IPS-18a (cell line): ENCODE measurements around the gene THAP7.
A peak's percentile ranks its signal among the peaks of the same experiment; 100 is the strongest.

Experiments used
- H3K27ac ChIP-seq: one replicate; pipeline ENCODE4 v1.5.1; 2013; ENCODE audit warnings: low read length
- H3K27me3 ChIP-seq: one replicate; pipeline ENCODE4 v1.6.1; 2013; ENCODE audit warnings: mild to moderate bottlenecking, low read length; ENCODE audit not compliant: control insufficient read depth, insufficient read depth
- H3K36me3 ChIP-seq: one replicate; pipeline ENCODE4 v1.6.1; 2013; ENCODE audit warnings: low read depth, low read length; ENCODE audit not compliant: control insufficient read depth
- H3K4me1 ChIP-seq: one replicate; pipeline ENCODE4 v1.6.1; 2013; ENCODE audit warnings: low read depth, low read length; ENCODE audit not compliant: control insufficient read depth
- H3K4me3 ChIP-seq: one replicate; pipeline ENCODE4 v1.5.1; 2013; ENCODE audit warnings: low read length
- H3K9ac ChIP-seq: one replicate; pipeline ENCODE4 v1.6.1; 2013; ENCODE audit warnings: mild to moderate bottlenecking, low read length, moderate library complexity
- H3K9me3 ChIP-seq: one replicate; pipeline ENCODE4 v1.6.1; 2013; ENCODE audit warnings: low read depth, low read length; ENCODE audit not compliant: control insufficient read depth

THAP7 gene

DNA sequence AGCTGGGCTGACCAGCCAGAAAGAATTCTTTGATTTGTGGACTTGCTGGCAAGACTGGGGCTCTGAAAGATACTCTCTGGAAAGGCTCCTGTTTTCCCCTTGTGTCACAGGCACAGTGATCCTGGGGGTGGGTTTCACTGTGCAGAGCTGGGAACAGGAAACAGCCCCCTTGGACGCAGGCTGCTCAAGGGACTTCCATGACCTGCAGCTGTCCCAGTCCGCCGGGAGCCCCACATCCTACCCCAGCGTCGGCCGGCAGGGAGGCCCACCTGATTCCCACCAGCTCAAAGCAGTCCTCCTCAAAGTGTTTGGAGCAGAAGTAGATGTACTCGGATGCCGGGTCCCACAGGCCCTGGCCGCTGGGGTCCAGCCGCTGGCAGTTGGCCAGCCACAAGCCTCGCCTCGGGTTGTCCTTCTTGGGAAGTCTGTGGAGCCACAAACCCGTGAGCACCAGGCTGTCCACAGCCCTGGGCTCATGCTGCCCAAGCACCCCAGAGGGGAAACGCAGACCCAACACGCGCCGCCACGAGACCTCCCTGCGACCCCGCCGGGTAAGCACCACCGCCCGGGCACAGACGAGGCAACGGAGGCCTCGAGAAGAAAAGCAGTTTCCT is 824 bp downstream of the THAP7 start:
- H3K27me3 ChIP-seq, result no peaks in the 10 kb centered on the region
- H3K36me3 ChIP-seq, result peaks cover 4% of the 10 kb centered on the region
- peak overlapping the region; percentile 86 for H3K4me3 ChIP-seq
- H3K9ac ChIP-seq, result peak overlapping the region; percentile 77
- H3K4me1 ChIP-seq, result peaks cover 11% of the 10 kb centered on the region
- H3K27ac ChIP-seq, result no peak overlapping the region
- H3K9me3 ChIP-seq, result no peaks in the 10 kb centered on the region

DNA sequence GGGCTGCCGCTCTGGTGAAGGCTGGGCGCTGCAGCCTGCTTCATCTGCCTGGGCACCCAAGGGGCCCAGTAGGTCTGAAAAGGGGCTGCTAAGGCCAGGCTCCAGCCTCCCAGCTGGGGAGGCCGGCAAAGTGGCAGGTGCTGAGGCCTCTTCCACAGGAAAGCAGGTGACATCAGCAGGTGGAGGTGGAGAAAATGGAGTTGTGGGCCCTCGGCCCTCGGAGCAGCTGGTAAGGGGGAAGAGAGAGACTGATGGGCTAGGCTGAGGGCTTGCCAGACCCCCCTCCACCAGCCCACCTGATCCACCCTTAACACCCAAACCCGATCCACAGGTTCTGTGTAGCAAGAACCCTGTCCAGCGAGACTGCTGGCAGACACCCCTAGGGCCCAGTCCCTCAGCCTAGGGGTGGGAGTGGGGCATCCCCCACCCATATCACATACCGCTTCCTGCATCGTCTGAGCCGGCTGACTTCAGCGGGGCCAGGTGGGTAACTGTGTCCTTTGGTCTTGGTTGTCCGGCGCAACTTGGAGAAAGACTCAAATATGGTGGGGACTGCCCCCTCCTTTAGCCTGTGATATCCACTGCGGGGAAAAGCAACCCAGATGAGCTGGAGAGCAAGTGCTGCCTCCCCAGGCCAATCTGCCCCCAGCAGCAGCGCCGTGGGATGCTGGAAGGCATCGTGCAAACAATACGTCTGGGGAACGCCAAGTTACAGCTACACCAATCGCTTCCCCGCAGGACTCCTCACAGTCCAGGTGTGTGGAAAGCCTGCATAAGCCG is 1.5 kb downstream of the THAP7 start:
- Histone ChIP-seq H3K4me1 (peaks cover 11% of the 10 kb centered on the region), H3K4me3 (peak overlapping the region; percentile 86), H3K9ac (peak overlapping the region; percentile 77), H3K27me3 (no peaks in the 10 kb centered on the region), H3K9me3 (no peaks in the 10 kb centered on the region), H3K36me3 (peaks cover 4% of the 10 kb centered on the region), H3K27ac (no peak overlapping the region)

DNA sequence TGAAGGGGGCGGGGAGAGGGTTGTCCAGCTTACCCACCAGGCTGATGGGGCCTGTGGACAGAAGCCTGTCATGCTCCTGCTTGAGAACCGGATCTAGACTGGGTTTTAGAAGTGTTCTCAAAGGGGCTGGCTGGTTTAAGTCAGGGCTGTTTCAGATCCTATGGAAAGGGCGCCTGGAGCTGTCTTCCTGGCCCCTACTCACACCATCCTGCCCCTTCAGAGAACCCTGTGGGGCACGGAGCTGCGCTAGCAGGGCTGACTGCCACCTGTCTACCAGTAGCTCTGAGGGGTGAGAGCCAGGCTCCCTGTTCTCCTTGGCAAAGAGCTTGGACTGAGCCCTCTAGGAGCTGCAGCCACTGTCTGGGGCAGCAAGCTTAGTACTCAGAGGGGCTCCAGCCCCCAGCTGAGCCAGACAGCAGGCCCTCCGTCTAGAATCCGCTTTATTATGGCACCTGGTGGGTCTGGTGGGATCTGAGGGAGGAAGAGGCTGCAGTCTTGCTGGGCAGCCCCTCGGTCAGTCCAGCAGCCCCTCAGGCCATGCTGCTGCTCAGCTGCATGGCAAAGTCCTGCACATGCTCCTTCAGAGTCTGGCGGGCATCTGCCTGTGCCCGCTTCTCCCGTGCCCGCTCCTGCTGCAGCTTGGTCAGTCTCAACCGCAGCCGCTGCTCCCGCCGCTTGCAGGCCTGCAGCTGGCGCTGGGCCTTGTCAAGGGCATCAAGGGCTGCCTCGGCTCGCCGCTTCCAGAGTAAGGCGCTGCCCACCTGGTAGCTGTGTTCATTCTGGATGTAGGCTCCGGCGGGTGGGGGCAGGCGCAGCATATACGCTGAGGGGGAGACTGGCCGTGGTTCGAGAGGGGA is 2.3 kb downstream of the THAP7 start:
- Histone ChIP-seq H3K27ac (no peak overlapping the region), H3K36me3 (peaks cover 4% of the 10 kb centered on the region), H3K4me3 (no peak overlapping the region), H3K9ac (no peak overlapping the region), H3K4me1 (peaks cover 11% of the 10 kb centered on the region), H3K27me3 (no peaks in the 10 kb centered on the region), H3K9me3 (no peaks in the 10 kb centered on the region)

DNA sequence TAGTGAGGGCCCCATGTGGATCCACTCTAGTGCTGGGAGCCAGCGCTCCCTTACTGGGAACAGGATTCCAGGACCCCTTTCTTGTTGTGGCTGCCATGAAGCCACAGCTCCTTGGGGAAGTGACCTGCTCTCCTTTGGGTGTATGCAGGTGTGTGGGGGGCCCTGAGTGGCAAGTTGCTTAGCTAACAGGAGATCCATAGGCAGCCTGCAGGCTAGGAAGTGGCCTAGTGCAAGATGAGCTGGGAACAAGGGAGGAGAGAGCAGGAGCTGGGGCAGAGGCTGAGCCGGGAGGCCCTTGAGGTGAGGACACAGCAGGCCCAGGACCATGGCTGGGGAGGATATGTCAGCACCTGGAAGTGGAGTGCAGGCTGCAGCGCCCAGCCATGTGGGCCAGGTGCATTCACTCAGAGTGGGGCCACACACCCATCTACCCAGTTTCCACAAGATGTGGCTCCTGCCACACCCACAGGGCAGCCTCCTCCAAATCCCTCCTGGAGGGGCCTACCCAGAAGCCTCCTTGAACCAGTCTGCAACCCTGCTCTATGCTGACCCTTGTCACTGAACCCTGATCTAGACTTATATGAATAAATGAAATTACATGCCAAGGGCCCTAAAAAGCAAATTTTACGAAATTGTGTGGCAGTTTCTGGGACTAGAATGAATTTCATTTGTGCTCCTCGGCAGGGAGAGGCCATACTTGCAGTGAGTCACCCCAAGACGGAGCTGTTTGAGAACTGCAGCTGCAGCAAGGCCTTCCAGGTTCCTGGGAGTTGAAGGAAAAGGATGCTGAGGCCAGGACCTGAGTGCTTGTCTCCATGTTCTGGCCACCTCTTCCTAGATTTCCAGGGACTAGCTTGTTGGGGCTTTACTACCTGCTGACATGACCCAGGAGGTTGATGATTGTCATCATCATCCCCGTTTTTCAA is 3.2 kb downstream of the THAP7 start:
- Histone ChIP-seq H3K36me3 (peaks cover 4% of the 10 kb centered on the region), H3K27me3 (no peaks in the 10 kb centered on the region), H3K4me3 (no peak overlapping the region), H3K27ac (no peak overlapping the region), H3K9ac (no peak overlapping the region), H3K4me1 (peaks cover 11% of the 10 kb centered on the region), H3K9me3 (no peaks in the 10 kb centered on the region)

DNA sequence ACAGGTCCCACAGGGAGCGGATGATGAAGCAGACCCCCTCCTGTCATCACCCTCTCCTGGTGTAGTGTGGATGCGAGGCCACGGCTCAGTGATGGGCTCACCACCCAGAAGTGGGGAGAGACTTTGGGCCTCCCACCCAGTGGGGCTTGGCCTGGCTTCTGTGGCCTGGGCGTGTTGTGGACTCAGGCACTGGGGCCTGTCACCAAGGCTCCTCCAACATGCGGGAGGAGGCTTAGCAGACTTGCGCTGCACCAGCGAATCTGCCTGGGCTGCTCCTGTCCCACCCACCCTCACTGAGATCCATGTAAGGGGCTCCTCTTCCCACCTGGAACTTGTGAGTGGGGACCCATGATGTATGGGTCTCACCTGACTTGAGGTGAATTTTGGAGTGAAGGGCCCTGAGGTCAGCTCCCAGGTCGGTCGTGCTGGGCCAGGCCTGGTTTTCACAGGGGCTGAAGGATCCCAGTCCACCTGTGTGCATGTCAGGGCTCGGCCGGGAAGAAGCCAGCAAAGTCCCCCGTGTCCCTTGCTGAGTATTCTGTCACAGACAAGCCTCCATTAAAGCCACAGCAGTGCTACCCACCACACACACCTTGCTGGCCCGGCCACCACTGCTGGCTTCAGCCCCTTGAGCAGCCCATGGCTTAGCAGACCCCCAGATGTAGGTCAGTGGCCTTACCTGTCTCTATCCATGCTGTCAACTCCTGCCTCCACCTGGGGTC is 4.2 kb downstream of the THAP7 start:
- Histone ChIP-seq H3K4me1 (peaks cover 7% of the 10 kb centered on the region), H3K4me3 (no peak overlapping the region), H3K27ac (no peak overlapping the region), H3K27me3 (no peaks in the 10 kb centered on the region), H3K36me3 (peaks cover 6% of the 10 kb centered on the region), H3K9ac (no peak overlapping the region), H3K9me3 (no peaks in the 10 kb centered on the region)

DNA sequence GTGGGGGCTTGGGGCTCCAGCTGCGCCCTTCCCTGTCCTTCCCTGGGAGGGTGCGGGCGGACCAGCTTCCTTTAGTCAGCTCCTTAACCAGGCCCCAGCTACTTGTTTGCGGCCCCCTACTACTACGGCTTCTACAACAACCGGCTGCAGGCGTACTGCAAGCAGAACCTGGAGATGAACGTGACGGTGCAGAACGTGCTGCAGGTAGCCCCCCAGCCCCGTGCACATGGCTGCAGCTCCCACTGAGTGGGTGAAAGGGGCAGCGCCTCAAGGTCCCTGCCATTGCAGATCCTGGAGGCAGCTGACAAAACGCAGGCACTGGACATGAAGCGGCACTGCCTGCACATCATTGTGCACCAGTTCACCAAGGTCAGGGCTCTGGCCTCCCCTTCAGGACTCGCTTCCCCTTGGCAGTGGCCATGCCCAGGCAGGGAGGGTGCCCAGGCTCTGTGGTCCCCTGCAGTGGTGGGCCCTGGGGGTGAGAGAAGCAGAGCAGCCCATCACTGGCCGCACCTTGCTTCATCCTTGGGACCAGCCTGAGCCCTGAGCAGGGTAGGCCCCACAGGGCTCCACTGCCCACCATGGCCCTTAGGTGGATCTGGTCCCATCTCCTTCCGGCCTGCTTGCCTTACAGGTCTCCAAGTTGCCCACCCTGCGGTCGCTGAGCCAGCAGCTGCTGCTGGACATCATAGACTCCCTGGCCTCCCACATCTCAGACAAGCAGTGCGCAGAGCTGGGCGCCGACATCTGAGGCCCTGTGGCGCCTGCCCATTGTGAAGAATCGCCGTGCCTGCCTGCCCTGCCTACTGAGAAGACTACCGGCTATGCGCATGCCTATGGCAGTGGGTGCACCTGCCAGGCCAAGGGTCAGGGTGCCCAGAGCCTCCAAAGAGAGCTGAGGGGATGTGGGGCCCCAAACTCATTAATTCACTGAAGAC is 5.1 kb downstream of the THAP7 start:
- Histone ChIP-seq H3K9ac (no peak overlapping the region), H3K4me1 (peaks cover 7% of the 10 kb centered on the region), H3K27ac (no peak overlapping the region), H3K4me3 (no peak overlapping the region), H3K36me3 (peaks cover 6% of the 10 kb centered on the region), H3K9me3 (no peaks in the 10 kb centered on the region), H3K27me3 (no peaks in the 10 kb centered on the region)

DNA sequence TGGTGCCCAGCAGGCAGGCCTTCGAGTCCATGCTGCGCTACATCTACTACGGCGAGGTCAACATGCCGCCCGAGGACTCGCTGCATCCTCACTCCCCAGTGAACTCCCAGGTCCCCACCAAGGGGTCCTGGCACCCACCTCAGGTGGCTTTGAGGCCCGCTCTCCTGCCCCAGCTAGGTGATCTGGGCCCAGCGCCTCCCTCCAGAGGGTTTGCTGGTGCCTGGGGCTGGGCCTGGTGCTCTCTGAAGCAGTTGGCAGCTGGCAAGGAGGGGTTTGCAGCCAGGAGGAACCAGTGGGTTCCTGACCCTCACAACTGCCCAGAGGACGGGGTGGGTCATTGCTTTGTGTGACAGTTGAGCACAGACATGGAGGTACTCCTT is 5.9 kb downstream of the THAP7 start:
- Histone ChIP-seq H3K9ac (no peak overlapping the region), H3K4me1 (peaks cover 7% of the 10 kb centered on the region), H3K27ac (no peak overlapping the region), H3K36me3 (peaks cover 6% of the 10 kb centered on the region), H3K4me3 (no peak overlapping the region), H3K27me3 (no peaks in the 10 kb centered on the region), H3K9me3 (no peaks in the 10 kb centered on the region)

DNA sequence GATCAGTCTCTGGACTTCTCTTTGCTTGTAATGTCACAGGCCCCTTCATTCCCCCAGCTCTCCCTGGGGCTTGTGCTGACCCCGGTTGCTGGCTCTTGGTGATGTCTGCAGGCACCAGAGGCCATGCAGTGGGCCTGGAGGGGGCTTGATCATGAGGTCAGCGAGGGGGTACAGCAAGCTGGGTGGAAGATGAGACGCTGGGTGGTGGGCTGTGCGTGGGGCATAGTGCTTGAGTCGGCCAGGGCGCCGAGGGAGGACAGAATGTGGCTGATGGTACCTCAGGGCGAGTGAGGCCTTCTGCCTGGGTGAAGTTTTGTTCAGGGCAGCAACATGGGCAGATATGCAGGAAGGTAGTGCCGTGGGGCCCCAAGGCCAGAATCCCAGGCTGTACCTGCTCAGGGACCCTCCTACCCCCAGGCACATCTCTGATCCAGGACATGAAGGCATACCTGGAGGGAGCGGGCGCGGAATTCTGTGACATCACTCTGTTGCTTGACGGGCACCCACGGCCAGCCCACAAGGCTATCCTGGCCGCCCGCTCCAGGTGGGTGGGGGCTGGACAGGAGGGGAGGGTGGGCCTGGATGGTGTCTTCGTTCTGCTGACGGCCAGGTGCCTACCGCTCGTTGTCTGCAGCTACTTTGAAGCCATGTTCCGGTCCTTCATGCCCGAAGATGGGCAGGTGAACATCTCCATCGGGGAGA is 6.4 kb downstream of the THAP7 start:
- Histone ChIP-seq H3K36me3 (peaks cover 6% of the 10 kb centered on the region), H3K9ac (no peak overlapping the region), H3K4me1 (peaks cover 1% of the 10 kb centered on the region), H3K4me3 (no peak overlapping the region), H3K27ac (no peak overlapping the region), H3K27me3 (no peaks in the 10 kb centered on the region), H3K9me3 (no peaks in the 10 kb centered on the region)

DNA sequence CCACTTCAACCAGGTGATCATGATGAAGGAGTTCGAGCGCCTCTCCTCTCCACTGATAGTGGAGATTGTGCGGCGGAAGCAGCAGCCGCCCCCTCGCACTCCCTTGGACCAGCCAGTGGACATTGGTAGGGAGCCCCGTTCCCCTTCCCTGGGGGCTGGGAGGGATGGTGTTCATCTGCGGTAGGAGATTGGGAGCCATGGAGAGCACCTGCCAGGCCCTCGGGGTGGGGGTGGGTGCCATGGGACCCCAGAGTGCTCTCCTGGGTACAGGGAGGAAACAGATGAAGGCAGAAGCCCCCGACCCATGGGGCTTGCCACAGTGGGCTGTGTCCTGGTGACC is 7.0 kb downstream of the THAP7 start:
- H3K27me3 ChIP-seq, result no peaks in the 10 kb centered on the region
- no peak overlapping the region for H3K9ac ChIP-seq
- H3K4me1 ChIP-seq, result no peaks in the 10 kb centered on the region
- no peaks in the 10 kb centered on the region for H3K9me3 ChIP-seq
- H3K4me3 ChIP-seq, result no peak overlapping the region
- H3K36me3 ChIP-seq, result peaks cover 6% of the 10 kb centered on the region
- no peak overlapping the region for H3K27ac ChIP-seq
